ENCODE data around the gene SENP7. TPM values are rescaled to one million over a fixed set of nuclear protein-coding genes. Genes with fewer than 3 reads are reported as not detected.
A peak's percentile ranks its signal among the peaks of the same experiment; 100 is the strongest.
"Not testable (repeated sequence)": the region's sequence is repeated elsewhere in the genome, so short reads cannot be mapped to it uniquely, and the experiment has no call there.

SENP7 gene
- total RNA-seq, 1 donor, result 24.0 TPM

DNA sequence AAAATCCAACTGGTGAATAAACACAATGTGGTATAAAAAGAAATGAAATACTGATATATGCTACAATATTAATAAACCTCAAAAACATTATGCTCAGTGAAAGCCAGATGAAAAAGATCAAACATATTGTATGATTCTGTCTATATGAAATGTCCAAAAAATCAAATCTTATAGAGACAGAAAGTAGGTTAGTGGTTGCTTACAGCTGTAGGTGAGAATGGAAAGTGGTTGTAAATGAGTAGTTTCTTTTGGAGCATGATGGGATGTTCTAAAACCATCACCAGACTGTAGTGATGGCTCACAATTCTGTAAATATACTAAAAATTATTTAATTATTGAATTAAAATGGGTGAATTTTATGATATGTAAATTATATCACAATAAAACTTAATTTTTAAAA lies 58.4 kb downstream of the SENP7 start:
- no peak for DNase-seq (ENCODE audit: low read depth)
- TF ChIP-seq, protein P1, sequence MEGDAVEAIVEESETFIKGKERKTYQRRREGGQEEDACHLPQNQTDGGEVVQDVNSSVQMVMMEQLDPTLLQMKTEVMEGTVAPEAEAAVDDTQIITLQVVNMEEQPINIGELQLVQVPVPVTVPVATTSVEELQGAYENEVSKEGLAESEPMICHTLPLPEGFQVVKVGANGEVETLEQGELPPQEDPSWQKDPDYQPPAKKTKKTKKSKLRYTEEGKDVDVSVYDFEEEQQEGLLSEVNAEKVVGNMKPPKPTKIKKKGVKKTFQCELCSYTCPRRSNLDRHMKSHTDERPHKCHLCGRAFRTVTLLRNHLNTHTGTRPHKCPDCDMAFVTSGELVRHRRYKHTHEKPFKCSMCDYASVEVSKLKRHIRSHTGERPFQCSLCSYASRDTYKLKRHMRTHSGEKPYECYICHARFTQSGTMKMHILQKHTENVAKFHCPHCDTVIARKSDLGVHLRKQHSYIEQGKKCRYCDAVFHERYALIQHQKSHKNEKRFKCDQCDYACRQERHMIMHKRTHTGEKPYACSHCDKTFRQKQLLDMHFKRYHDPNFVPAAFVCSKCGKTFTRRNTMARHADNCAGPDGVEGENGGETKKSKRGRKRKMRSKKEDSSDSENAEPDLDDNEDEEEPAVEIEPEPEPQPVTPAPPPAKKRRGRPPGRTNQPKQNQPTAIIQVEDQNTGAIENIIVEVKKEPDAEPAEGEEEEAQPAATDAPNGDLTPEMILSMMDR (IDR thresholded peaks at IDR 0.05; ENCODE audit: insufficient read depth, low read length), result no peak
- H3K4me3 ChIP-seq (ENCODE audit: low read depth, low read length), result no peak overlapping the region

DNA sequence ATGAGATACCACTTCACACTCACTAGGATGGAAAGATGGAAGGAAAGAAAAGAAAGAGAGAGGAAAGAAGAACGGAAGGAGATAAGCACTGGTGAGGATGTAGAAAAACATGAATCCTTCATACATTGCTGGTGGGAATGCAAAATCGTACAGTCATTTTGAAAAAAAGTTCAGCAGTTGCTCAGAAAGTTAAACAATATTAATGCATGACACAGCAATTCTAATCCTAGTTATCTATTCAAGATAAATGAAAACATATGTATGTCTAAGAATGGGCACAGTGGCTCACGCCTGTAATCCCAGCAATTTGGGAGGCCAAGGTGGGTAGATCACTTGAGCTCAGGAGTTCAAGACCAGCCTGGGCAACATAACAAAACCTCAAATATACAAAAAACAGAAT lies 59.1 kb downstream of the SENP7 start:
- H3K4me3 ChIP-seq (ENCODE audit: low read depth, low read length), result no peak overlapping the region
- DNase-seq (ENCODE audit: low read depth), result peak; percentile 68
- TF ChIP-seq, protein P1 (IDR thresholded peaks at IDR 0.05; ENCODE audit: insufficient read depth, low read length), result no peak

DNA sequence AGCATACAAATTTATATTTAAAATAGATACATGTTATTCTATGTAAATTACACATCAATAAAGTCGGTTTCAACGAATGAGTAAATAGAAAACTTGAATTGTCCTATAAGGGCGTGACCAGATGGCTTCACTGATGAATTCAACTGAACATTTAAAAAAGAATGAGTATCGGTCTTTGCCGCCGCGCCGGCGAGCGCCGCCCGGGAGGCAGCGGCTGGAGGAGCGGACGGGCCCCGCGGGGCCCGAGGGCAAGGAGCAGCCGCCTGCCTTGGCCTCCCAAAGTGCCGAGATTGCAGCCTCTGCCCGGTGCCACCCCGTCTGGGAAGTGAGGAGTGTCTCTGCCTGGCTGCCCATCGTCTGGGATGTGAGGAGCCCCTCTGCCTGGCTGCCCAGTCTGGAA lies 74.4 kb downstream of the SENP7 start:
- H3K4me3 ChIP-seq (ENCODE audit: low read depth, low read length); DNase-seq (ENCODE audit: low read depth): not testable (repeated sequence)

DNA sequence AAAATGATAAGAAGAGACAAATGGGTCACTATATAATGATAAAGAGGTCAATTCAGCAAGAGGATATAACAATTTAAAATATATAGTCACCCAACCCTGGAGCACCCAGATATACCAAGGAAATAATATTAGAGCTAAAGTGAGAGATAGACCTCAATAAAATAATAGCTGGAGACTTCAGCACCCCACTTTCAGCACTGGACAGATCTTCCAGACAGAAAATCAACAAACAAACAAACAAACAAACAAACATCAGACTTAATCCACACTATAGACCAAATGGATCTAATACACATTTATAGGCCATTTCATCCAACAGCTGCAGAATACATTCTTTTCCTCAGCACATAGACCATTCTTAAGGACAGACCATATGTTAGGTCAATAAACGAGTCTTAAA lies 79.4 kb downstream of the SENP7 start:
- H3K4me3 ChIP-seq (ENCODE audit: low read depth, low read length), result no peak overlapping the region
- TF ChIP-seq, protein P1 (IDR thresholded peaks at IDR 0.05; ENCODE audit: insufficient read depth, low read length), result no peak
- no peak for DNase-seq (ENCODE audit: low read depth)

DNA sequence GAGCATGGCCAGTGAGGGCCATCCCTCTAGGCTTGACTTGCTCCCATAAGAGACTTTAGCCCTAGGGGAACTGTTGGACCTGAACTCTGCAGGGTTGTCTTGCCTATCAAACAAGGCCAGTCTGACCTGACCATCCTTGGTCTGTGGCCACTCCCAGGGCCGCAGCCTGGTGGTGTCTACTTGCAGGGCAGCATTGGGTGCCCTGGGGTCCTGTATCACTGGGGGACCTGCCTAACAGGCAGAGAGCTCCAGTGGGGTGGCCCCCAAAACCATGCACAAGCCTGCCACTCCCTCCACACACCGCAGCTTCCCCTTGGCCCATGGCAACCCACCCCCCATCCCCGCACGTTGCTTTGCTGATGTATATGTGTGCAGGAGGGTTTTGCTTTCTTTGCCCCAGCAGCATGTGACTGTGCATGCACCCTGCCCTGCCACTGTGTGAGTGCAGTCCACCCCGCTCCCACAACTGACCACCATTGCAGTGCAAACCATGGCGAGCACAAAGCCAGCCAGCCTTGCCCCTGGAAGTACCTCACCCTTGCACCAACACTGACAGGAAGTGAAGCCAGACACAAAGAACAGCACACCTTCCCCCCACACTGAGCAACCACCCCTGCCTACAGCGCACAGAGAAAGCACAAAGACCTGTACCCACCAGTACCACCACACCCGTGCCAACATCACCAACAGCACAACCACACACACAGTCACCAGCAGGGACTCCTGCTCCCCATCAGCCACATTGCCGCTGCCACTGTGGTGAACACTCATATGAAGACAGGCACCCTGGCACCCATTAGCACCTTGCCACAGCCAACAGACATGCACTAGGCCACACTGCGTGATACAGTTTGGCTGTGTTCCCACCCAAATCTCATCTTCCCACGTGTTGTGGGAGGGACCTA lies 88.8 kb downstream of the SENP7 start:
- TF ChIP-seq, protein P1 (IDR thresholded peaks at IDR 0.05; ENCODE audit: insufficient read depth, low read length), result no peak
- DNase-seq (ENCODE audit: low read depth), result no peak

DNA sequence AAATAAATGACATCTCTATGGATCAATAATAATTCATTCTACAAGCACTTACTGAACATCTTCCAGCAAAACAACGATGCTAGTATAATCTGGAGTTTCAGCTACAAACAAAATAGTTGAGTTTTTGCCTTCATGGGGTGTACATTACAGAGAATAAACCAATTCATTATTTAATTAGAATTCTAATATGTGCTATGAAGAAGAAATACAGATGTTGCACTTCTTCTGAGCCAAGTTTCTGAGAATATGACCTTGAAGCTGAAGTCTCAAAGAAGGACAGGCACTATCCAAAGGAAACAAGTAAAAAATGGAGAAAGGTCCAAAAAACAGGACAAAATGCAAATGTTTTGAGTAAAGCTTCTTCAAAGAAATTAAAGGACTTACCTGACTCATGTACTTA lies 94.2 kb downstream of the SENP7 start:
- H3K4me3 ChIP-seq (ENCODE audit: low read depth, low read length), result no peak overlapping the region
- DNase-seq (ENCODE audit: low read depth), result no peak
- TF ChIP-seq, protein P1 (IDR thresholded peaks at IDR 0.05; ENCODE audit: insufficient read depth, low read length), result no peak

More for the DNA sequence above, 88.8 kb downstream of the SENP7 start:
- no peak overlapping the region for H3K4me3 ChIP-seq (ENCODE audit: low read depth, low read length)

DNA sequence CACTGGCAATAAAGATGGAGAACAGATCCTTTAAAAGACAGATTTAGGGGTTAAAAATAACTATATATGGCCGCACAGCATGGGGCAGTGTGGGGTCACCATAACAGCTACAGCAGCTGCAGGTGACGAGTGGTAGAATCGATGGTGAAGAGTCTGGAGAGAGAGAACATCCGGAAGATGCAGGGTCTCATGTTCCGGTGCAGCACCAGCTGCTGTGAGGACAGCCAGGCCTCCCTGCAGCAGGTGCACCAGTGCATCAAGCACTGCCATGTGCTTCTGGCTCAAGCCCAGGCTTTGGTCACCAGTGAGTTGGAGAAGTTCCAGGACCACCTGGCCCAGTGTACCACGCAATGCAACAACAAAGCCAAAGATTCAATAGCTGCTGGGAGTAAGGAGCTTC lies 98.9 kb downstream of the SENP7 start:
- TF ChIP-seq, protein P1 (IDR thresholded peaks at IDR 0.05; ENCODE audit: insufficient read depth, low read length), result no peak
- no peak for DNase-seq (ENCODE audit: low read depth)
- no peak overlapping the region for H3K4me3 ChIP-seq (ENCODE audit: low read depth, low read length)

All from fibroblast of the aortic adventitia (primary cell).